ENCODE measurements around the gene ADCY3.

The ADCY3 gene

DNA sequence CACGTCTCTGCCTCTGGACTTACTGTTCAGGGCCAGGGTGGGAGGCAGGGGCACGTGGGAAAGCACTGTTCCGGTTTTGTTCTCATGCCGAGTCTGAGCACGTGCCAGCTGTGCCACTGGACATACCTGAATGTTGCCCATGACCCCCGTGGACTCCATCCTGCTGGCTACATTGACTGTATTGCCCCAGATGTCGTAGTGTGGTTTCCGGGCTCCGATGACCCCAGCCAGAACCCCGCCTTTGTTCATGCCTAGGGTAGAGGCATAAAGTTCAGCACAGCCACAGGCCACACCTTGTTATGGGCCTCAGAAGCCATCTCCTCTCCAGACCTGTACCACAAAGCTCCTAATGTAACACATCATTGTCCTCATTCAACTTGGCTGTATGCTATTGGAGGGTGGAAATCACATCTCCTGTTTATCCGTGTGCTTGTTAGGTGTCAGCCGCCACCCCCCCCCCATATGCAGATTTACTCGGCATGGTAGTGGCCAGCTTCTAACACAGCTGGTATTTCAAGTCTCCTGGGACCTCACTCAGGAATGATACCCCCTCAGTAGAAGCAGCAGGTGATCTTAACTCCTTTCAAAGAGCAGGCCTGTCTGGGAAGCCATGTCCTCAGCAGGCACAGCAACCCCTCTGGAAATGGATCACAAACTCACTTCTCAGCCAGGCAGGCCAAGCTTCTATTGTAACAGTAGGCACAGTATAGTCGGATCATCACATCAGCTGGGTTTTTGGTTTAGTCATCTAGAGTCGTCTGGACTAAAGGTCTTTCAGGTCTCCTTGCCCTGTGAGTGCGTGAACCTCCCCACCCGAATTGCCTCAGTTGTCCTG, 99.2 kb downstream of the ADCY3 start:
- TF ChIP-seq, protein P1, sequence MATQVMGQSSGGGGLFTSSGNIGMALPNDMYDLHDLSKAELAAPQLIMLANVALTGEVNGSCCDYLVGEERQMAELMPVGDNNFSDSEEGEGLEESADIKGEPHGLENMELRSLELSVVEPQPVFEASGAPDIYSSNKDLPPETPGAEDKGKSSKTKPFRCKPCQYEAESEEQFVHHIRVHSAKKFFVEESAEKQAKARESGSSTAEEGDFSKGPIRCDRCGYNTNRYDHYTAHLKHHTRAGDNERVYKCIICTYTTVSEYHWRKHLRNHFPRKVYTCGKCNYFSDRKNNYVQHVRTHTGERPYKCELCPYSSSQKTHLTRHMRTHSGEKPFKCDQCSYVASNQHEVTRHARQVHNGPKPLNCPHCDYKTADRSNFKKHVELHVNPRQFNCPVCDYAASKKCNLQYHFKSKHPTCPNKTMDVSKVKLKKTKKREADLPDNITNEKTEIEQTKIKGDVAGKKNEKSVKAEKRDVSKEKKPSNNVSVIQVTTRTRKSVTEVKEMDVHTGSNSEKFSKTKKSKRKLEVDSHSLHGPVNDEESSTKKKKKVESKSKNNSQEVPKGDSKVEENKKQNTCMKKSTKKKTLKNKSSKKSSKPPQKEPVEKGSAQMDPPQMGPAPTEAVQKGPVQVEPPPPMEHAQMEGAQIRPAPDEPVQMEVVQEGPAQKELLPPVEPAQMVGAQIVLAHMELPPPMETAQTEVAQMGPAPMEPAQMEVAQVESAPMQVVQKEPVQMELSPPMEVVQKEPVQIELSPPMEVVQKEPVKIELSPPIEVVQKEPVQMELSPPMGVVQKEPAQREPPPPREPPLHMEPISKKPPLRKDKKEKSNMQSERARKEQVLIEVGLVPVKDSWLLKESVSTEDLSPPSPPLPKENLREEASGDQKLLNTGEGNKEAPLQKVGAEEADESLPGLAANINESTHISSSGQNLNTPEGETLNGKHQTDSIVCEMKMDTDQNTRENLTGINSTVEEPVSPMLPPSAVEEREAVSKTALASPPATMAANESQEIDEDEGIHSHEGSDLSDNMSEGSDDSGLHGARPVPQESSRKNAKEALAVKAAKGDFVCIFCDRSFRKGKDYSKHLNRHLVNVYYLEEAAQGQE (IDR thresholded peaks at IDR 0.05; ENCODE audit: insufficient read depth in 1 of 2, low read depth in 2 of 2, low read length in 2 of 2): no peak
- TF ChIP-seq POLR2AphosphoS5 (IDR thresholded peaks at IDR 0.05; ENCODE audit: low read depth, low read length) (no peak), SIN3A (IDR thresholded peaks at IDR 0.05; ENCODE audit: borderline replicate concordance, insufficient read depth, low read length) (no peak)

DNA sequence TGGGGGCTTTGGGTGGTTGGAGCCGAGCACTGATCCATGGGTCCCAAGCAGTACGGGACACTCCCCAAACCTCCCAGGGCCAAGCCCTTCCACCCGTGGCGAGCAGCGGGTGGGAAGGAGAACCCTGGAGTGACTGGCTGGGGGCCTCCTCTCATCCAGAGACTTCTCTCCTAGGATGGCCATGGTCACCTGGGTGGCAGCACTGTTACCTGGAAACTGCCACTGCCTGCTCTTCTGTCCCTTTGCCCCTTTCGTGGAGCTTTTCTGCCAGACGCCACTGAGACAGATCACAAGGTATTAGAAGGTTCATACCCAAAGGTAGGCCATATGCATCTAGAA, 99.9 kb downstream of the ADCY3 start:
- TF ChIP-seq POLR2AphosphoS5 (IDR thresholded peaks at IDR 0.05; ENCODE audit: low read depth, low read length) (no peak), FOXP2 (optimal IDR thresholded peaks at IDR 0.05; ENCODE audit: borderline replicate concordance, extremely low read depth, extremely low read length, insufficient read depth) (no peak), SIN3A (IDR thresholded peaks at IDR 0.05; ENCODE audit: borderline replicate concordance, insufficient read depth, low read length) (no peak), TAF1 (IDR thresholded peaks at IDR 0.05; ENCODE audit: borderline replicate concordance, insufficient read depth, low read length) (no peak)
- TF ChIP-seq, protein P1 (IDR thresholded peaks at IDR 0.05; ENCODE audit: insufficient read depth in 1 of 2, low read depth in 2 of 2, low read length in 2 of 2): no peak

DNA sequence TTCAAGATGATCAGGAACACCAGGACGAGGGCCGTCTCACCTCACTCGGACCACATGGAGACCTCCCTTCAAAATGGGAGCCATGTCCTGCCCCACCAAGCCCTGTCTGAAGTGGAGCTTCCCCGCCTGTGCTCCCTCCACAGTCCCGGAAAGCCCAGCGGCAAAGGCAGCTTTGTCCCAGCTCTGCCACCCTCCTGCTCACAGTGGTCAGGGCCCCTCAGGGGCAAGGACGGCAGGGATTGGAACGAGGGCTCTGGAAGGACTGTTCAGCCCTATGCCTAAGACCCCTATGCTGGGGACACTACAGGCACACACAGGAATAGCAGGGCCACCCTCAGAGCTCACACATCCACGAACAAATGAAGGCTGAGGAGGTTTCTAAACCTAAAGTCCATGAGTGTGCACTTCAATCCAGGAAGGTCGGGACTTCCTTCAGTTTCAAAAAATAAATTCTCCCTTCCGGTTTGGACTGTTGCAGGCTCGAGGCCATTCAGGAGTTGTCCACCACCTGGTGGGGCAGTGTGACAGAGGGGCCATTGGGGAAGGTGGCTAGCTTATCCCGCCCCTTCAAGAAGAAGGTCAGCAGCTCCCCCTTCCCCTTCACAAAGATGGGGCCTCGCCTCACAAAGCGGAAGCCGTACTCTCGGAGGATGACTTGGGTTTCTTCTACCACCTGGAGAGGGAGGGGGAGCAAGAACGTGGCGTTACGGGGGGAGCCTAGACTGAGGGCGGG, 100.4 kb downstream of the ADCY3 start:
- TF ChIP-seq POLR2AphosphoS5 (IDR thresholded peaks at IDR 0.05; ENCODE audit: low read depth, low read length): no peak; the same call in 1 of the 2 replicates
- no peak for TF ChIP-seq FOXP2 (optimal IDR thresholded peaks at IDR 0.05; ENCODE audit: borderline replicate concordance, extremely low read depth, extremely low read length, insufficient read depth)
- TF ChIP-seq SIN3A (IDR thresholded peaks at IDR 0.05; ENCODE audit: borderline replicate concordance, insufficient read depth, low read length): no peak
- no peak for TF ChIP-seq TAF1 (IDR thresholded peaks at IDR 0.05; ENCODE audit: borderline replicate concordance, insufficient read depth, low read length)
- TF ChIP-seq, protein P1 (IDR thresholded peaks at IDR 0.05; ENCODE audit: insufficient read depth in 1 of 2, low read depth in 2 of 2, low read length in 2 of 2): no peak

DNA sequence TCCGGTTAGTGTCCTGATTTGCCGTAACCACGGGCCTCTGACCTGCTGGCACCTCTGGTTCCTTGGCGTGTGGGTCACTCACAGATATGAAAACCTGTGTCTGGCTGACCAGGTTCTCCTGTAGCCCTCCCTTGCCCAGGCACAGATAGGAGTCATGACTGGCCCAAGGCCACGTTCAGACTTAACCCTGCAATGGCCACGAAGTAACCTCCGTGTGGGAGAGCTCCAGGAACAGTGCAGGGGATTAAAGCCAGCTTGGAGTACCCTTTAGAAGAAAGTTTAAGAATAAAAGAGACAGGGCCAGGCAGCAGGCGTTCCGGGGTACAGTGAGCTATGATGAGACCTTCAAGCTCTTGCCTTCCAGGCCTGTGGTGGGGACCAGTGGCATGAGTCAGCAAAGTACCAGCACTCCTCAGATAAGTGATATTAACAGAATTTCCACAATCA, 101.3 kb downstream of the ADCY3 start:
- TF ChIP-seq POLR2AphosphoS5 (IDR thresholded peaks at IDR 0.05; ENCODE audit: low read depth, low read length): no peak
- no peak for TF ChIP-seq TAF1 (IDR thresholded peaks at IDR 0.05; ENCODE audit: borderline replicate concordance, insufficient read depth, low read length)
- TF ChIP-seq, protein P1 (IDR thresholded peaks at IDR 0.05; ENCODE audit: insufficient read depth in 1 of 2, low read depth in 2 of 2, low read length in 2 of 2): no peak
- TF ChIP-seq FOXP2 (optimal IDR thresholded peaks at IDR 0.05; ENCODE audit: borderline replicate concordance, extremely low read depth, extremely low read length, insufficient read depth): no peak
- no peak for TF ChIP-seq SIN3A (IDR thresholded peaks at IDR 0.05; ENCODE audit: borderline replicate concordance, insufficient read depth, low read length)
